HG03354 (cell line): ENCODE results near the gene NAIF1.
A peak's percentile ranks its signal among the peaks of the same experiment; 100 is the strongest.
"Not testable (repeated sequence)": the region's sequence is repeated elsewhere in the genome, so short reads cannot be mapped to it uniquely, and the experiment has no call there.

Experiments
- ATAC-seq: cut with Tn5 transposase; IDR thresholded peaks from one replicate; pipeline ENCODE4 v1.9.1; 2021; ENCODE audit warnings: mild to moderate bottlenecking; ENCODE audit not compliant: unreplicated experiment, poor library complexity, severe bottlenecking

NAIF1 gene

DNA sequence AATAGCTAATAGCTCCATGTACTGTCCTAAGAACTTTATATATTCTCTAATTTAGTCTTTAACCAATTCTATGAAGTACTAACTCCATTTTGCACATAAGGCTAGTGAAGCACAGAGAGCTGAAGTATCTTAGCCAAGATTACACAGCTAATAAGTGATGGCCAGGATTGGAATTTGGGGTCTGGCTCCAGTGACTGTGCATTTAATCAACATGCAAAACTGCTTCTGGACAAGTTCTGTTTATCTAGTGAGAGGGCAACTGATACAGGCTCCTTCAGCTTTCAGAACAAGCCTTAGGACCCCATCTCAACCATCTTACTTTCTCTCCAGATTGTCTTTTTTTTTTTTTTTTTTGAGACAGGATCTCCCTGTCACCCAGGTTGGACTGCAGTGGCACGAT, 22.2 kb upstream of the NAIF1 start:
- no peak for ATAC-seq

DNA sequence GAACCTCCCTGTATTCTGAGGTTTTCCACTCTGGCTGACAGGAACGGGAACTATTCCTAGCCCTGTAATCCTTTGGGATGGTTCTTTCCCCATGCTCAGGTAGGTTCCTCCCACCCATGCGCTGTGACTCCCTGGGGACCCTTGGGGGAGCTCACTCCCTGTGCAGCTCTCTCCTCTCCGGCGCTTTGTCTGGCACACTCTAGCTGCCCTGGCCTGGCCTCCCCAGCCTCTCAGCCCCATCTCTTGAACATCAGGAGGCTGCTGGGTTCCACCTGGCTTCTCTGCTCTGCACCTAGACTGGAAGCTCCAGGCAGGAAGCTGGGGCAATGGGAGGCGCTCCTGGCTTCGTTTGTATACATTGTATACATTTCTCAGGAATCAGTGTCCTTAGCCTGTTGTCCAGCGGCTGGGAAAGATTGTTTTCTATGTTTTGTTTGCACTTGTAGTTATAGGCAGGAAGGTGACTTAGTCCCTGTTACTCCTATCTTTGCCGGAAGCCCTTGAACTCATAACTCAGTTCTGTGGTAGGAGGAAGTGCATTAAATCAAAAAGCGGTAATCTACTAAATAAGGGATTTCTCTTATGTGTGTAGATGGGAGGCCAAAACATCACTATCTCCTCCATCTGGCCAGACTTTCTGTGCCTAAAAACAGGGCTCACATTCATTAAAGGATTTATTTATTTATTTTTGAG, 21.3 kb upstream of the NAIF1 start:
- ATAC-seq = no peak

GRCh38 chr9:128087262-128087661, 20.1 kb upstream of the NAIF1 start:
- no peak for ATAC-seq

GRCh38 chr9:128085943-128086342, 18.8 kb upstream of the NAIF1 start:
- ATAC-seq = no peak

GRCh38 chr9:128084746-128085145, 17.6 kb upstream of the NAIF1 start:
- no peak for ATAC-seq

DNA sequence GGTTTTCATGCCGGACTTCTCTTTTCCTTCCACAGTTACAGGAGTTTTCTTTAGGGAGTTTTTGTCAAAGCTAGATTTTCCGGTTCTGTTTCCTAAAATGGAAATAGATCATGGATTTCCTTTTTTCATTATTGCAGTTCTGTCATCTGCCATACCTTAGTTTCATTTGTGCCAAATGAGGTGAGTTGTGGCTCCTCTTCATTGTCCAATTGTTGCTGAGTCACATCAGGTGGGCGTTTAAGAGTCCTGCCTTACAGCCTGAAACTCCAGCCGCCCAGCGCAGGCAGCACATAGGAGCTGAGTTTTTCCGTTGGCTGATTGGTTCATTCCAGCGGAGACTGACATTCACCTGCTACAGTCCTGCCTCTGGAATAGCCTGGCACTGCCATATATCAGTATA, 15.0 kb upstream of the NAIF1 start:
- ATAC-seq = no peak

DNA sequence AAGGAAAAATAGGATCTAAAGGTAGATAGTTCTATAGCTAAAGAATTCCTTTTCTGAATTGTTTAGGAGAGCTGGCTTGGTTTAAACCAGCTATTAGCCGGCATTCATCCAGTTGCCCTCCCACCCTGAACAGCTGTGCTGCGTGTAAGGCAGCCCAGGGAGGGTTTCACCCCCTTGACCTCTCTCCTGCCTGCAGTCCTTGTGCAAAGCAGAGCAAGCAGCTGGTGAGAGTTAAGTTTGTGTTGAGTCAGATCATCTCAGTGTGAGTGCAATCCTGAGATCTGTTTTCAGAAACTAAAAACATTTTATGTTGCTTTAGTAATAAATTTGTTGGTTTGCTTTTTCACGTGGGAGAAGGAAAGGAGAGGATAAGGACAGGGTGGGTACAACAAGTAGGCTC, 13.9 kb upstream of the NAIF1 start:
- no peak for ATAC-seq

DNA sequence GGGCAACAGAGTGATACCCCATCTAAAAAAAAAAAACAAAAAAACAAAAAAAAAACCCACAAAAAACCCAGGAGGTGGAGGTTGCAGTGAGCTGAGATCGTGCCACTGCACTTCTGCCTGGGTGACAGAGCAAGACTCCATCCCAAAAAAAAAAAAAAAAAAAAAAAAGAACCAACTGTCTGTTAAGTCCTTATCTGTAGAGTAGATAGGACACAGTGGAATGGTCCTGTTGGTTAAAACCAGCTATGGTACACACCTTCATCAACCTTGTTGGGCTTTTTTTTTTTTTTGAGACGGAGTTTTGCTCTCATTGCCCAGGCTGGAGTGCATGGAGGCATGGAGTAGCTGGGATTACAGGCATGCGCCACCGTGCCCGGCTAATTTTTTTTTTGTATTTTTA, 13.1 kb upstream of the NAIF1 start:
- no peak for ATAC-seq

DNA sequence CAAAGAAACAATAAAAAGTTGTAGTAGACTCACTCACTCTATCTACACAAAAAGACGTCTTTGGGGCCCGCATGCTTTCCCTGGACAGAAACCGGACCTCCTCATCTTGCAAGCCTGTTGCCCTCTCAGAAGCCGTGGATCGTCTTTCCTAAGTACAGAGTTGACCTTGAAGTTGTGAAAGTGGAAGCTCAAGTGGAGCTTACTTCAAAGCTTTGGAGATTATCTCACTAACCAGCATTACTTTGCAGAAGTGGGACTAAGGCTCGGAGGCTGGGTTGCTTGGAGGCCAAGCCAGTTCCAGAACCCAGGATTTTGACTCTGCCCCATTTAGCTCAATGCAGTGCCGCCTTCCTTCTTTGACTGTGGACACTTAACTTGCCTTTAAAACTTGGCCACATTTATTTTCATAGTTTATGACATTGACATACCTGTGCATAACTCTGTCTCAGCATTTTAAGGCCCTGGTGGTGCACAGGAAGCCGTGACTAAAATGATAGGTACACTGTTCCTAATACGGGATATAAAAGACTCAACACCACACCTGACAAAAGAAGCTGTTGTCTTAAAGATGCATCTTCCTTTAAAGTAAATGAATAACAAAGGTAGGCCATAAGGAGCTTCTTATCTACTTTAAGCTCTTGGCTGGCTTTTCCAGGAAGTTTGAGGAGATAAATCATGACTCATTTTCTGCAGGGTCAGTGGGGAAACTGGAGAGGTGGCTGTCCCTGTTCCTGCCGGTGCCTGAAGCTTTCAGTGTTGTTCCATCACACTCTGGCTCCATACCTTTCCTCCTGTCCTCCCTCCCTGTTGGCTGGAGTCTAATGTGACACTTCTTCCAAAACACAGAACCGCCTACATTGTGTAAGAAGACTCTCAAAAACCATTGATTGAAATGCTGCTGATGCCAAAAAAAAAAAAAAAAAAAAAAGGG, 11.6 kb upstream of the NAIF1 start:
- no peak for ATAC-seq

GRCh38 chr9:128077847-128078503, 10.9 kb upstream of the NAIF1 start:
- ATAC-seq = no peak

DNA sequence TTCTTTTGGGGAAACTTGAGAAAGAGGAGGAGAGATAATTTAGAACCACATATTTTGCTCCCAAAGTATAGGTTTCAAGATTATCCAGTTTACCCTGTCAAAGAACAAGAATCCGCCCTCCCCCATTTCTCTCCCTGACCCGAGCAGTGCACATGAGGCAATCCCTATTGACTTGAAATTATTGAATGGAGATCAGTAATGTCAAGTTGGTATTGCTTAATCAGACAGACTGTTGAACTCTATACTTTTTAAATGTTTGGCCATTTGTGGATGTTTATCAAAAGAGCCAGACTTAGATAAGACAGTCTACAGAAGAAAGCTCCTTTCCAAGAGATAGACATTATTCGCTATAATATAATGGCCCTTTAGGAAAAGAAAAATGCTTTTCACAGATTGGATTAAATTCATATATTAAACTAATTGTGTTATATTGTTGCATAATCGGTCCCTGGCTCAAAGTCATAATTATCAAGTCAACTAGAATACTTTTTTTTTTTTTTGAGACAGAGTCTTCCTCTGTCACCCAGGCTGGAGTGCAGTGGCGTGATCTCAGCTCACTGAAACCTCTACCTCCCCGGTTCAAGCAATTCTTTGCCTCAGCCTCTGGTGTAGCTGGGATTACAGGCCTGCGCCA, 6.2 kb upstream of the NAIF1 start:
- no peak for ATAC-seq

- ATAC-seq = no peak
These were observed 5.3 kb upstream of the NAIF1 start for GRCh38 chr9:128072144-128073021.

DNA sequence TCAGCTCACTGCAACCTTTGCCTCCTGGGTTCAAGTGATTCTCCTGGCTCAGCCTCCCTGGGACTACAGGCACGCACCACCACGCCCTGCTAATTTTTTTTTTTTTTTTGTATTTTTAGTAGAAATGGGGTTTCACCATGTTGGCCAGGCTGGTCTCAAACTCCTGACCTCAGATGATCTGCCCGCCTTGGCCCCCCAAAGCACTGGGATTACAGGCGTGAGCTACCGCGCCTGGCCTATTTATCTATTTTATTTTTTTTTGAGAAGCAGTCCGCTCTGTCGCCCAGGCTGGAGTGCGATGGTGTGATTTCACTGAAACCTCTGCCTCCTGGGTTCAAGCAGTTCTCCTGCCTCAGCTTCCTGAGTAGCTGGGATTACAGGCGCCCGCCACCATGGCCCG, 4.4 kb upstream of the NAIF1 start:
- ATAC-seq = not testable (repeated sequence)

GRCh38 chr9:128070874-128071273, 3.8 kb upstream of the NAIF1 start:
- ATAC-seq = no peak

DNA sequence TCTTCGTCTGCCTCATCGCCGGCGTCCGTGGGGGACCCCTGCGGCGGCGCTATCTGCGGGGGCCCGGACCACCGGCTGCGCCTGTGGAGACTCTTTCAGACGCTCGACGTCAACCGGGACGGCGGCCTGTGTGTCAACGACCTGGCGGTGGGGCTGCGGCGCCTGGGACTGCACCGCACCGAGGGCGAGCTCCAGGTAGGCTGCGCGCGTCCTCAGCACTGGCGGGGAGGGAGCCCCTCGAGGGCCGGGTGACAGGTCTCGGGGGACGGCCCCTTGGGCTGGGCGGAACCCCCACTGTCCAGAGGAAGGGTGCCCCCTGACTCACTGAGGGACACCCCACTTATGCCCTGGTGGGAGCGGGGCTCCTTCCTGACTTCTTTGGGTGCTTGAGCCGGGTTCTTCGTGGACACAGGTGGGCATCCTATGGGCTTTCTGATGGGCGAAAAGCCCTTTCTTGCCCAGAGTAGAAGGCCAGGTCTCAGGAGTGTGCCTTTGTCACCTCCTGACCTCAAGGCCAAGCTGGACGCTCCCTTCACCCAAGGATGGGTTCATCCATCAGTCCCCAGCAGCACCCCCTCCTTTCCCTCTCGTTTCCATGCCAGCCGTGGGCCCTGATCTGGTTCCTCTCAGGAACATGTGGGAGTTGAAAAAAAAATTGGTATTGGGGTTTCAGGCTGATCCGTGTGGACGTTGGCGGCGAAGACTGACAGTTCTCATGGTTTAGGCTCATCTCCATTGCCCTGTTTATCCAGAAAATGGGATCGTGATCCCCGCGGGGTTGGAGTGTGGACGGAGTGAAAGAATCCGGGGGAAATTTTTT, 1.5 kb upstream of the NAIF1 start:
- ATAC-seq = peak; percentile 7

- ATAC-seq = peak; percentile 78
These were observed 695 bp upstream of the NAIF1 start, which contains the start of gene SLC25A25 for GRCh38 chr9:128067645-128068385. Gene SLC25A25, plus strand, starts transcription at chr9:128068232. Its CDS starts 88 bp downstream, at chr9:128068320.

DNA sequence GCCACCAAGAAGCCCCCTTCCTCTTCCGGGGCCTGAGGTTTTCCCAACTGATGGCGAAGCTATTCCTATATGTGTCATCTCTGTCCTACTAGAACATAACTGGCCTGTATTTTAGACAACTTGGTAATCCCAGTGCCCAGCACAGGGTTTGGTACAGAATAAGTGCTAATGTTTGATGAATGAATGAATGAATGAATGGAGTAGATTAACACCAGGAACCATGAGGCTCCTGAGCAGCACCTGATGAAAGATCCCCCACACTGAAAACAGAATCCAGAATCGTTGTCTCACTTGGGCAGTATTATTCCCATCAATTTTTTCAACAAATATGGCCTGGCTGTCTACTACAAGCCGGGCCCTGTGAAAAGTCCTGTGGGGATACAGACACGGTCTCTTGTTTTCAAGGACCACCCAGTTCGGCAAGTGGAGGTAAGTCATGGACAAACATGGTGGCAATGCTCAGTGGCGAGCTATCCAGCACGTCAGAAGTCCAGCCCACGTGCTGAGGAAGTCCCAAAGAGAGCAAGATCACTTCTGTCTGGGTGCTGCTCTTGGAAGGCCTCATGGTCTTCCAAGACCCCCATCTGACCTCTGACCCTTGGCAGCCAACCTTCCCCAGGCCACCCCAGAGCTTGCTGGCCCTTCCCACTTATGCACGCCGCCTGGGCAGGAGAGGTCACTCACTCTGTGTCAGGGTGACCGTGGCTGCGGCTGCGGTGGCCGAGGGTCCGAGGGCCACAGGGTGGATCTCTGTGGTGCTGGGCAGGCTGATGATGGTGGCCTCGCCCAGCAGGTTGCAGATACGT, 1.0 kb downstream of the NAIF1 start:
- ATAC-seq = no peak
